Activated T-helper 9 cell treated with anti-CD3 and anti-CD28 coated beads, Interleukin-2, amount 50 U/mL, for 16 hours (primary cell): Measurements from ENCODE around the gene PYGB.

ENCODE experiments used
- DNase-seq: peaks from one replicate; pipeline ENCODE4 v3.0.0-alpha.2; 2020; ENCODE audit warnings: low read depth

Gene PYGB

GRCh38 chr20:25271486-25272222 is 23.8 kb downstream of the PYGB start:
- DNase-seq, result no peak

- no peak for DNase-seq
Measured at GRCh38 chr20:25272223-25273000, 24.5 kb downstream of the PYGB start.

- no peak for DNase-seq
Measured at GRCh38 chr20:25273046-25273445, 25.2 kb downstream of the PYGB start.

GRCh38 chr20:25273541-25274358 is 25.9 kb downstream of the PYGB start:
- DNase-seq, result no peak

- DNase-seq, result no peak
Measured at GRCh38 chr20:25274481-25274880, 26.6 kb downstream of the PYGB start.

- DNase-seq, result no peak
Measured at GRCh38 chr20:25274891-25275812, 27.3 kb downstream of the PYGB start.

GRCh38 chr20:25275813-25276532 is 28.1 kb downstream of the PYGB start:
- DNase-seq, result no peak

- DNase-seq, result no peak
Measured at GRCh38 chr20:25276533-25277050, 28.7 kb downstream of the PYGB start.

GRCh38 chr20:25277051-25277801 is 29.3 kb downstream of the PYGB start:
- DNase-seq, result no peak

GRCh38 chr20:25277941-25278521 is 30.1 kb downstream of the PYGB start:
- no peak for DNase-seq

- no peak for DNase-seq
Measured at GRCh38 chr20:25278636-25279361, 30.9 kb downstream of the PYGB start.

GRCh38 chr20:25279403-25279802 is 31.5 kb downstream of the PYGB start:
- no peak for DNase-seq

- DNase-seq, result no peak
Measured at GRCh38 chr20:25280051-25280573, 32.2 kb downstream of the PYGB start.

GRCh38 chr20:25280574-25281535 is 33.0 kb downstream of the PYGB start:
- no peak for DNase-seq

- DNase-seq, result no peak
Measured at GRCh38 chr20:25281541-25281991, 33.7 kb downstream of the PYGB start.

- no peak for DNase-seq
Measured at GRCh38 chr20:25282034-25282781, 34.3 kb downstream of the PYGB start.
